Activated T-cell treated with anti-CD3 and anti-CD28 coated beads for 4 hours (primary cell): ENCODE measurements around the gene MEOX2.

Experiments used
- DNase-seq: peaks from one replicate; pipeline ENCODE4 v3.0.0-alpha.2; 2020

Gene MEOX2

GRCh38 chr7:15686295-15686956 lies at the start of gene MEOX2:
Gene MEOX2 (minus strand): TSS chr7:15686683. CDS start chr7:15686402, 281 bp downstream.
- no peak for DNase-seq

GRCh38 chr7:15729746-15730145 lies 43.3 kb upstream of the MEOX2 start:
- no peak for DNase-seq

GRCh38 chr7:15725051-15725450 lies 38.6 kb upstream of the MEOX2 start:
- DNase-seq, result no peak

GRCh38 chr7:15723841-15724240 lies 37.4 kb upstream of the MEOX2 start:
- DNase-seq, result no peak

- no peak for DNase-seq
Observed at GRCh38 chr7:15720849-15721471, 34.5 kb upstream of the MEOX2 start.

- DNase-seq, result no peak
Observed at GRCh38 chr7:15719311-15719710, 32.8 kb upstream of the MEOX2 start.

GRCh38 chr7:15715435-15715834 lies 29.0 kb upstream of the MEOX2 start:
- no peak for DNase-seq

- DNase-seq, result no peak
Observed at GRCh38 chr7:15709978-15710377, 23.5 kb upstream of the MEOX2 start.

GRCh38 chr7:15707570-15707969 lies 21.1 kb upstream of the MEOX2 start:
- DNase-seq, result no peak

GRCh38 chr7:15703732-15704131 lies 17.2 kb upstream of the MEOX2 start:
- DNase-seq, result no peak

GRCh38 chr7:15692501-15693020 lies 6.1 kb upstream of the MEOX2 start:
- no peak for DNase-seq

GRCh38 chr7:15688911-15689310 lies 2.4 kb upstream of the MEOX2 start:
- DNase-seq, result no peak

GRCh38 chr7:15688279-15688626 lies 1.8 kb upstream of the MEOX2 start:
- DNase-seq, result no peak

- no peak for DNase-seq
Observed at GRCh38 chr7:15687546-15688278, 1.2 kb upstream of the MEOX2 start.

GRCh38 chr7:15686957-15687545 lies 568 bp upstream of the MEOX2 start:
- no peak for DNase-seq

GRCh38 chr7:15685358-15686294 lies 857 bp downstream of the MEOX2 start:
- DNase-seq, result no peak

- no peak for DNase-seq
Observed at GRCh38 chr7:15684871-15685270, 1.6 kb downstream of the MEOX2 start.

- DNase-seq, result no peak
Observed at GRCh38 chr7:15684111-15684800, 2.2 kb downstream of the MEOX2 start.

- DNase-seq, result no peak
Observed at GRCh38 chr7:15682751-15683245, 3.7 kb downstream of the MEOX2 start.

GRCh38 chr7:15682111-15682510 lies 4.4 kb downstream of the MEOX2 start:
- no peak for DNase-seq

- no peak for DNase-seq
Observed at GRCh38 chr7:15681631-15682030, 4.9 kb downstream of the MEOX2 start.

GRCh38 chr7:15681186-15681585 lies 5.3 kb downstream of the MEOX2 start:
- DNase-seq, result no peak
